ENCODE data around the gene CFAP251.
"Not testable (repeated sequence)": the region's sequence is repeated elsewhere in the genome, so short reads cannot be mapped to it uniquely, and the experiment has no call there.

Gene CFAP251

DNA sequence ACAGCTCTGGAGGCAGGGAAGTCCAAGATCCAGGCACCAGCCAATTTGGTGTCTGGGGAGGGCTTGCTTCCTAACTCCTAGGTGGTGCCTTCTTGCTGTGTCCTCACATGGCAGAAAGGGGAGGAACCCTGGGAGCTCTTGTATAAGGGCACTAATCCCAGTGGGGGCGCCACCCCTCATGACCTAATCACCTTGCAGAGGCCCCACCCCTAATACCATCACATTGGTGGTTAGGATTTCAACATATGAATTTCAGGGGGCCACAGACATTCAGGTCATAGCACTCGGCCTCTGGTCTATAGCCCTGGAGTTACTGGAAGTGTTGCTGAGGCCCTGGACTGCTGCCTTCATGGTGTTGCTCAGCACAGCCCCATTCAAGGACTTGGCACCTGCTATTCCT, 15.2 kb upstream of the CFAP251 start:
- DNase-seq (ENCODE audit: low read depth in 1 of 2, low spot score in 1 of 2): no peak

DNA sequence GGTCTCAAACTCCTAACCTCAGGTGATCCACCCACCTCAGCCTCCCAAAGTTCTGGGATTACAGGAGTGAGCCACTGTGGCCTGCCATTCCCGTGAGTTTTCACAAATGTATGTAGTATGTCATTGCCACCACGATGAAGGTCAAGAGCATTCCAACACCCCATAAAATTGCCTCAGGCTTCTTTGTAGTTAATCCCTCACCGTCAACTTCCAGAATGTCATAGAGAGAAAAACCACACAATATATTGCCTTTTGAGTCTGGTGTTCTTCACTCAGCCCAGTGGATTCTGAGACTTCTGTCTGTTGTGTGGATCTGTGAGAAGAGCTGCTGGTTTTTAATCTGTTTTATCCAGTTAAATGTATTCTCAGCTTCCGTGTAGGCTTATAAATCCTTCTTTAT, 12.6 kb upstream of the CFAP251 start:
- no peak for DNase-seq (ENCODE audit: low read depth in 1 of 2, low spot score in 1 of 2)

DNA sequence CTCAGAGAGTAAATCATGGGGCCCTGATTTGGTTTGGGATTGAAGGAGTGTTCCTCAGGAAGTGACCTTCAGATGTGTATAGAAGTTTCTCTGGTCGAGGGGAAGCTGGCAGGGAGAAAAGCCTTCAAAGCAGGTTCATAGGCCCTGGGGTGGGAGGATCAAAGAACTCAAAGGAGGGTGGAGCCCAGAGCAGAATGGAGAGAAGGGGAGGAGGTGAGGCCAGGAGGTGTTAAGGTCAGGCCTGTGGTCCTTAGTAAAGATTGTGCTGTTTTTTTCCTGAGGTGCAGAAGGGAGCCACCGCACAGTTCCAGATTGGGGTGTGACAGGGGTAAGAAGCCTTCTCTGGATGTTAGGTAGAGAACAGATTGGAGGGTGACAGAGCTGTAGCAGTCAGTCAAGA, 9.7 kb upstream of the CFAP251 start:
- DNase-seq (ENCODE audit: low read depth in 1 of 2, low spot score in 1 of 2): no peak

DNA sequence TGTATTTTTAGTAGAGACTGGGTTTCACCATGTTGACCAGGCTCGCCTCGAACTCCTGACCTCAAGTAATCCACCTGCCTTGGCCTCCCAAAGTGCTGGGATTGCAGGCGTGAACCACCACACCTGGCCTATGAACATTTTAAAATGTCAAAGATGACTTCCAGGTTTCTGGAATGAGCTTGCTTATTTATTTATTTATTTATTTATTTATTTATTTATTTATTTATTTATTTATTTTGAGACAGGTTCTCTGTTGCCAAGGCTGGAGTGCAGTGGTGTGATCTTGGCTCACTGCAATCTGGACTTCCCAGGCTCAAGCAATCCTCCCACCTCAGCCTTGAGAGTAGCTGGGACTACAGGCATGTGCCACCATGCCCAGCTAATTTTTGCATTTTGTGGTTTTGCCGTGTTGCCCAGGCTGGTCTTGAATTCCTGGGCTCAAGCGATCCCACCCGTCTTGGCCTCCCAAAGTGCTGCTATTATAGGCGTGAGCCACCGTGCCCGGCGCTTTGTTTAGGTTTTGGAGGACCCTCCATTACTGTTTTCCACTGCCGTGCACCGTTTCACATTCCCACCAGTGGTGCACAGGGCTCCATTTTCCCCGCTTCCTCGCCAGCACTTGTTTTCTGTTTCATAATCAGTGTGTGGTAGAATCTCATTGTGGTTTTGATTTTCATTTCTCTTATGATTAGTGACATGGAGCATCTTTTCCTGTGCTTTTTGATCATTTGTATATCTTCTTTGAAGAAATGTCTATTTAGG, 6.4 kb upstream of the CFAP251 start:
- no peak for DNase-seq (ENCODE audit: low read depth in 1 of 2, low spot score in 1 of 2)

DNA sequence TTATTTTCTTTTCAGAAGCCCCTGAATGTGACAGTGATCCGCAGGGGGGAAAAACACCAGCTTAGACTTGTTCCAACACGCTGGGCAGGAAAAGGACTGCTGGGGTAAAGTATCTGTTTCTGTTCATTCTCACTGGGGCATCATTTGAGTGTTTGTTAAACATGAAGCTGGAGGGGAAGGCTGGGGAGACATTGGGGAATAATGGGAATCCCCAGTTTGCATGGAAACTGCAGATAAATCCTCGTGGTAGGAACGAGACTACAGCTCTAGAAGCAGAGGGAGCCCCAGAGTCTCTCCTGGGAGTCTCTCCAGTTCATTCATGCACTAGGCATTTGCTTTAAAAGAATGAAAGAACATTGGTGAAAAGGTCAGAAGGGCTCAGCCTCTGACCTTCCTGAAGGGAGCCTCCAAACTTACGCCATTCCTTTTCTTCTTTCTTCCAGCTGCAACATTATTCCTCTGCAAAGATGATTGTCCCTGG, 2.5 kb upstream of the CFAP251 start:
- DNase-seq (ENCODE audit: low read depth in 1 of 2, low spot score in 1 of 2): no peak

DNA sequence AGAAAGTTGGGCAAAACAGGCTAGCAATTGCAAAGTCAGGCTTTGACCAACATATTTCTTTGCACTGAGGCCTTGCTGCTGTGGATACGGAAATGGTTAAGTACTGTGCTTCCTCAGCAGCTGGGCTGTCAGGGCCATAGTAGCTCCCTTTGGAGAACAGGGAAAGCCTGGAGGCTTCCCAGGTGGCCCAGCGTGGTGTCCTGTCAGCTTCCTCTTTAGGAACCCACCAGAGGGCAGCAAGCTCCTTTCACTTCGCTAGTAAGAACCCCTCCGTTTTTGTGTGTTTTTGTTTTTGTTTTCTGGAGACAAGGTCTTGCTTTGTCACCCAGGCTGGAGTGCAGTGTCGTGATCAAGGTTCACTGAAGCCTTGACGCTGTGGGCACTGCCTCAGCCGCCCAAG, 1.7 kb upstream of the CFAP251 start:
- DNase-seq (ENCODE audit: low read depth in 1 of 2, low spot score in 1 of 2): no peak

DNA sequence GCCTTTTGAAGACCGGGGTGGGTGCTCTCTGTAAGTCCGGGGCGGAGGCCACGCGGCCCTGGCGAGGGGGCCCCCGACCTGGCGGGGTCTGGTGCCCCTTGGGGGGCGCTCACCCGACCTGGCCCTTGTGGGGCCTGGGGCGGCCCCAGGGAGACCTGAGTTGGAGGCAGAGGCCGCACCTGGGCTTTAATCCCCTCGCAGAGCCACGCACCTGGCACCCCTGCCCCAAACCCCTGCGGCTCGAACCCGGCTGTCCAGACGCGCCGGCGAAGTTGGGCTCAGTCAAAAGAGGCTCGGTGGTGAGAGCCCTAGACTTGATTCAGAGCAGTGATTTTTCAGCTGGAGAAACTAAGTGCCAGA, 267 bp downstream of the CFAP251 start:
- DNase-seq (ENCODE audit: low read depth in 1 of 2, low spot score in 1 of 2): no peak

DNA sequence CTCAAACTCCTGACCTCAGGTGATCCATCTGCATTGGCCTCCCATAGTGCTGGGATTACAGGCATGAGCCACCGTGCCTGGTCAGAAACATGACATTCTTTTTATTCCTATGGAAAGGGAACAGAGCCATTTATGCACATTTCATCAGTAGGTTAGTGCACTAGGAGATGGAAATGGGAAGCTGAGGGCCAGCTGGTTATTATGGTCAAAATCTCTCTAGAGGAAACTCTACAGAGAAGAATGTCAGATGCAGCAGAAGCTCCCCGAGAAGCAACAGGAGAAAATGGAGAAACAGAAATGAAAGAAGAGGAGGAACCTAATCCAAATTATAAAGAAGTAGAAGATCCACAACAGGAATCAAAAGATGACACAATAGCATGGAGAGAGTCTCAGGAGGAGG, 2.7 kb downstream of the CFAP251 start:
- no peak for DNase-seq (ENCODE audit: low read depth in 1 of 2, low spot score in 1 of 2)

DNA sequence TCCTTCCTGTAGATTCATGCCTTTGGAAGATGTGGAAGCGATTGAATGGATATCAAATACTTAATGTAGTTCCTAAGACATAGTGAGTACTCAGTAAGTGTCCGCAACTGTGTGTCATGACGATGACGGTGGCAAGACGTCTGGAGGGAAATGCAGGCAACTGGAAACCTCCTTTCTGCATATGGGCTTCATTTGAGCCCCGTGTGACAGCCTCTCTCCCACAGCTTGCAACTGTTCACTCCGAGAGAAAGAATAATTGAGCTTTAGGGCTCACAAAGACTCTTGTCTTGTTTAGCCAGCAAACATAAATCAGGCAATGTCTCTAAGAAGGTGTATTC, 6.9 kb downstream of the CFAP251 start:
- no peak for DNase-seq (ENCODE audit: low read depth in 1 of 2, low spot score in 1 of 2)

DNA sequence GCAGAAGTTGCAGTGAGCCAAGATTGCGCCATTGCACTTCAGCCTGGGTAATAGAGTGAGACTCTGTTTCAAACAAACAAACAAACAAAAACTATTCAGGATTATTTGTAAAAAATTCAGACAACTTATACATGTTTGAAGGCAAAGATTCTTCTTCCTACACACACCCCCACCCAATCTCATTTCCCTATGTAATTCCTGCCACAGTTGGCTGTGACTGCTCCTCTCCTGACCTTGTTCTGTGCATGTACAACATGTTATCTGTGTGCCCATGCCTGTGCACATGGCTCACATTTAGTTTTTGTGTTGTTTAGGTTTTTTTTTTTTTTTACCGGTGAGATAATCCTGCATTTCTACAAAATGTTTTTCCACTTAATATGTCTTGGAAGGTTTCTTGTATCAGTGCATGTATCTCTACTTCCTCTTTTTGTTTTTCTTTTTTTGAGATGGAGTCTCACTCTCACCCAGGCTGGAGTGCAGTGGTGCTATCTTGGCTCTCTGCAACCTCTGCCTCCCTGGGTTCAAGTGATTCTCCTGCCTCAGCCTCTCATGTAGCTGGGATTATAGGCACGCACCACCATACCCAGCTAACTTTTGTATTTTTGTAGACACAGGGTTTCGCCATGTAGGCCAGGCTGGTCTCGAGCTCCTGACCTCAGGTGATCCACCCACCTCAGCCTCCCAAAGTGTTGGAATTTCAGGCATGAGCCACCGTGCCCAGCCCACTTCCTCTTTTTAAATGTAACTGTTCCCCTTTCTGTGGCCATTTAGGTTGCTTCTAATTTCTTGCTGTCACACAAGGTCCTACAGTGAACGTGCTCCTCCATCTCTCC, 8.7 kb downstream of the CFAP251 start:
- DNase-seq (ENCODE audit: low read depth in 1 of 2, low spot score in 1 of 2): no peak

DNA sequence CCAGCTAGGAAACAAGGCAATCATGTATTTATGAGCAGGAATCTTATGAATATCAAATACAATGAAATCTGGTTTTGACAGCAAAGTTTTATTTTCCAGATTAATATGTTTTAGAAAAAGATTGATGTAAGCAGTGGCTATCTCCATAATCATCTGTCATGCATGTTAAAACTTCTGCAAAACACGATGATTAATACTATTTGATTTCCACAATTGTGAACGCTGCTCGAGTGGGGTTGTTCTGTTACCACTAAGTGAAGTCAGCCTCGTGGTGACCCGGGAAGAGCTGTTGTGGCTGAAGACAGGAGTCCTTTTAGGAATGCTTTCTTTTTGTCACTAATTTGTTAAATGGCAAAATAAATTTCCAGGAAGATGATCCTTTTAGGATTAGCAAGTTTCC, 9.4 kb downstream of the CFAP251 start:
- DNase-seq (ENCODE audit: low read depth in 1 of 2, low spot score in 1 of 2): no peak

DNA sequence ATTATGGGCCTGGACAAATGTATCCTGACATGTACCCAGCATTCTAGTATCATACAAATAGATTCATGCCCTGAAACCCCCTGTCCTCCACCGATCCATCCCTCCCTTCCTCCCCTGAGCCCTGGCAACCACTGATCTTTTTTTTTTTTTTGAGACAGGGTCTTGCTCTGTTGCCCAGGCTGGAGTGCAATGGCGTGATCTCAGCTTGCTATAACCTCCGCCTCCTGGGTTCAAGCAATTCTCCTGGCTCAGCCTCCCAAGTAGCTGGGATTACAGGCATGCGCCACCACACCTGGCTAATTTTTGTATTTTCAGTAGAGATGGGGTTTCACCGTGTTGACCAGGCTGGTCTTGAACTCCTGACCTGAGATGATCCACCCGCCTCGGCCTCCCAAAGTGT, 11.2 kb downstream of the CFAP251 start:
- not testable (repeated sequence) for DNase-seq (ENCODE audit: low read depth in 1 of 2, low spot score in 1 of 2)

DNA sequence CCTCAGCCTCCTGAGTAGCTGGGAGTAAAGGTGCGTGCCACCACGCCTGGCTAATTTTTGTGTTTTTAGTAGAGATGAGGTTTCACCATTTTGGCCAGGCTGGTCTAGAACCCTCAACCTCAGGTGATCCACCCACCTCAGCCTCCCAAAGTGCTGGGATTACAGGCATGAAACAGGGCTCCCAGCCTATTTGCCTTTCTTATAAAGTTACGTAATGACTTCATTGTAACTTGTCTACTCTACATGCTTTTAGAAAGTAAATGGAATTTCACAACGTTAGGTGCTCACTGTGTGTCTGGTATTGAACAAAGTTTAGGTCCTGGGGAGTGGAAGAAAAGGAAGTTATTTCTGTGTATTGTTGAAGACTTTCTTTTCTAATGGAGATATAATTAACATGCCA, 12.5 kb downstream of the CFAP251 start:
- DNase-seq (ENCODE audit: low read depth in 1 of 2, low spot score in 1 of 2): no peak

DNA sequence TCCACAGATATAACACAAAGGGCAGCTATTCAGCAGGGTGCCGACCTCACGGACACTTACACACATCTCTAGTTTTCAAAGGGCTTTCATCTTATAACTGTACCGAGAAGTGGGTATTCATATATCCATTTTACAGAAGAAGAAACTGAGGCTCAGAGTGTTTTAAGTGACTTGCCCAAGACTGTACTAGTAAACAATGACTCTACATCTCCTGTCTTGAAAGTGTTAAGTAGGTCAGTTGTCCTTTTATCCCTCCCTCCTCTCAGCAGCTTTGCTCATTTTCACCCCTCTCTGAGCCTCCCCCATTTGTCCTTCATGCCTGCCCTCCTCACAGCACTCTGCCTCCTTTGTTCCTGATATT, 13.8 kb downstream of the CFAP251 start:
- no peak for DNase-seq (ENCODE audit: low read depth in 1 of 2, low spot score in 1 of 2)

DNA sequence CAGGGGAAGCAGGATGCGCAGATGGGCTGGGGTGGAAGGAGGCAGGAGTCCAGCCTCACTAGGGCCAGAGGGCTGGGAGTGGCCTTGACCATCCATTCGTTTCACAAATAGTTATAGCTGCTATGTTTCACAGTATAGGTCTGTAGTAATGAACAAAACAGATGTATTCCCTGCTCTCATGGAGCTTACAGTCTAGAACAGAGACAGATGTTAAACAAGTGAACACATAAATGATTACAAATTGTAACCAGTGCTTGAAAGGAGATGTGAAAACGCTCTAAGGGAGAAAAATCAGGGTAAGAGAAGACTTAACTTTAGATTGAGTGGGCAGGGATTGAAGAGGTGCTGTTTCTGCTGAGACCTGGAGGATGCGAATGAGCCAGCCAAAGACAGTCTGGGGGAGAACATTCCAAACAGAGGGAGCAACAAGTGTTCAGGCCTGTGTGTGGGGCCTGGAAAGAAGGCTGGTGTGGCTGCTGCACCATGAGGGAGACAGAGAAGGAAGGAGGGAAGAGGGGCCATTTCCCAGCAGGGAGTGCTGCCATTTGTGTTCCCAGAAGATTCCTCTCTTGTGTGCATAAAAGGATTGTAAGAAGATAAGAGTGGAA, 14.6 kb downstream of the CFAP251 start:
- DNase-seq (ENCODE audit: low read depth in 1 of 2, low spot score in 1 of 2): no peak

DNA sequence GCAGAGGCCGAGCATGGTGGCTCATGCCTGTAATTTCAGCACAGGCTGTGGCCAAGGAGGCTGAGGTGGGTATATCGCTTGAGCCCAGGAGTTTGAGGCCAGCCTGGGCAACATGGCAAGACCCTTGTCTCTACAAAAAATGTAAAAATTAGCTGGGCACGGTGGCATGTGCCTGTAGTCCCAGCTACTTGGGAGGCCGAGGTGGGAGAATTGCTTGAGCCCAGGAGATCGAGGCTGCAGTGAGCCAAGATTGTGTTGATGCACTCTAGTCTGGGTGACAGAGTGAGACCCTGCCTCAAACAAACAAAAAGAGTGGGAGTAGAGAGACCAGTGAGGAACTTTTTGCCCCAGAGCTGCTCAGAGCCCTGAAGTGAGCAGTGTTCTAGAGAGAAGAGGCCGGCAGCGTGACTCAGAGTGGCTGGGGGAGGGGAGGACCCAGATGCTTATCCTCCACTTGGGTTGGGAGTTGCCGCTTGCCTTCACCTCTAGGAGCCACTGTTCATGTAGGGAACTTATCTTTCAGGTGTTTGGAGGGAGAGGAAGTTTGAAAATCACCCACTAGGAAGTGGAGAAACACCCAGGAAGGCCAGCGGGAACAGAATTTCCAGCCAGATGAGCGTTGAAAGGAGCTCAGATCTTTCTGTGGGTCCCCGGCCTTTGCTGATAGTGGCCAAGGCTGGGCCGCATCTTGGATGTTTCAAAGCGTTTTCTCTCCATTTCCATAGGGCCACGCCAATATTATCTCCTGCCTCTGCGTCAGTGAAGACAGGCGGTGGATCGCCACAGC, 15.3 kb downstream of the CFAP251 start:
- no peak for DNase-seq (ENCODE audit: low read depth in 1 of 2, low spot score in 1 of 2)

DNA sequence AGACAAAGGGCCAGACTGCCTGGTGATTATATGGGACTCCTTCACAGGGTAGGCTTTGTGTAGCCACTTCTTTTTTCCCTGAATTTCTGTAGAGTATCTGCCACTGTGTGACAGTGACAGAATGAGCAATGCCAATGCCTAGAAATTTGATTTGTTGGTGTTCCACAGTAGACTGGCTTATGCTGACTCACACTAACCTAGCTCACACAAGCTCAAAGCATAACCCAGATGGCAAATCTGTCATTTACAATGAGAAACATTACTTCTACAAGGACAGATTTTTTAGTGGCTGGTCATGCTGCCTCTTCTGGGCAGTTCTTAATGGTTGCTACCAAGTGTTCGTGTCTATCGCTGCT, 15.9 kb downstream of the CFAP251 start:
- no peak for DNase-seq (ENCODE audit: low read depth in 1 of 2, low spot score in 1 of 2)

DNA sequence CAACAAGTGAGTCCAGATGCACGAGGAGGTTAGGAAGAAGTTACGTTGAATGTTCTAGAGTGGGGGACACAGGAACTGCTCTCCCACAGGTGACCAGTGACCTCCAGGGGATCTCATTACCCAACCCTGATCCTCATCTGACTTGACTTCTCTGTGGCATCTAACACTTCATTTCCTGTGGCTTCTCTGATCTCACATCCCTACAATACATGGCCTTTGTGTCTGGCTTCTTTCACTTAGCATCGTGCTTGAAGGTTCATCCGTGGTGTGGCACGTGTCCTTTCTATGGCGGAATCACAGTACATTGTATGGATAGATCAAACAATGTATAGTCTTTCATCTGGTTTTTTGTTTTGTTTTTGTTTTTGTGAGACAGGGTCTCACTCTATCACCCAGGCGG, 19.3 kb downstream of the CFAP251 start:
- no peak for DNase-seq (ENCODE audit: low read depth in 1 of 2, low spot score in 1 of 2)

DNA sequence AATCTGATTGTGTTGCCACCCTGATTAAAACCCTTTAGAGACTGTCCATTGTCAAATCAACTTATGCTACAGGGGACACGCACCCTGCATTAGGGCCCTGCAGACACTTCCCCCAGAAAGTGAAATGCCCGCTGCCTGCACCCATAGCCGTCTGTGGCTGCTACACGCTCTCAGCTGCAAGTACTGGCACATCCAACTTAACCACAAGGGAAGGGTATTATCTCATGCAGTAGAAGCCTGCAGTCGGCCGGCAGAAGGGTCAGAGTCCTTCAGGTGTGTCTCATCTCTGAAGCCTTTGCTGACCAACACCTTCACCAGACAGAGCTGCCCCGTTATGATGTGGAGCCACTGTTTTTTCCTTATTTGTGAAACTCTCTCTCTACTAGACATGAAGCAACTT, 20.8 kb downstream of the CFAP251 start:
- no peak for DNase-seq (ENCODE audit: low read depth in 1 of 2, low spot score in 1 of 2)

DNA sequence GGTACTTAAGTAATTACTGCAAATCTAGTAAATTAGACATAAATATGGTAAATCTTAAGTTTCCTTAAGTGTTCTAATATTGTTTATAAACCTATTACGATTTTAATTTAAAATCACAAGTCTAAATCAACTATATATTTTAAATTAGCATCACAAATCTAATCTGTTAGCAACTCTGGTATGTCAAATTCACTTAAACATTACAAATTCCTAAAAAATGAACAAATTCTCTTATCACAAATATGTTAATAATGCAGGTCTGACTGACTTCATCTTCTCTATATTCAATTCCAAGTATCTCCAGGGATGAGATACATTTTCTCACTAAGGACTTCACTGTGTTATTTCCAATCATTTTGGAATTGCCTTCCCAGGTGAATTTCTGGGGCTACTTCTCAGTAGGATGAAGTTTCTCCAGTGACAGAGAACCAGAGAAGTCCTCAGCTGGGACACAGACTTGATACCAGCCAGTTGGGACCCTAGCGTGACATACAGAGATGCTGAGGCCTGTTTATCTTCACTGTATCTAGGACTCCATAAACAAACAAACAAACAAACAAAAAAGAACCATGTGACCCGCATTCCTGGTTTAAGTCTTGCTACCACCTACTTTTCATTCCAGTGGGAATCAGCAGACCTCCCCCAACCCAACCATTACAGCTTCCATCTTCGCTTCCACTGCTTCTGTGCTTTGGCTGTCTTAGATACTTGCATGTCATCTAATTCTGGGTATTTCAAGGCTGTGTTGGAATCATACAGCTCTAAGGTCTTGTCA, 21.8 kb downstream of the CFAP251 start:
- no peak for DNase-seq (ENCODE audit: low read depth in 1 of 2, low spot score in 1 of 2)

DNA sequence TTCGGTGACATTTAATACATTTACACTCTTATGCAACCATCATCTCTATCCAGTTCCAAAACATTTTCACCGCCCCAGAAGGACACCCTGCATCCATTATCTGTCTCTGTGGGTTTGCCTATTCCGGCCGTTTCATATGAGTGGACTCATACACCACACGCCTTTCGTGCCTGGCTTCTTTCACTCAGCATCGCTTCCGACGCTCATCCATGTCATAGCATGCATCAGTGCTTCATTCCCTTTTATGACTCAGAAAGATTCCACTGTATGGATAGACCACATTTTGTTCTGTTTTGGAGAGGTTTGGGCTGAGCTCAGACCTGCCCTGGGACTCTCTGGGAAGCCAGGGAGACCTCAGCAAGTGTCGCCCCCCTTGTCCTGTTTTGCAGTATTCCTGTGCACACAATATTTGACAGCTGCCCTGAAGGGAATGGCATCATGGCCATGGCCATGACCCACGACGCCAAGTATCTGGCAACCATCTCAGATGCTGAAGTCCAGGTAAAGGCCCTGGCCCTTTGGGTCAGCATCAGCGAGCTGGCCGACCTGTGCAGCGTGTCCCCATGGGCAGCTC, 23.8 kb downstream of the CFAP251 start:
- DNase-seq (ENCODE audit: low read depth in 1 of 2, low spot score in 1 of 2): no peak
